ENCODE measurements around the gene ACTL10.
"Not testable (repeated sequence)": the region's sequence is repeated elsewhere in the genome, so short reads cannot be mapped to it uniquely, and the experiment has no call there.

Gene ACTL10

GRCh38 chr20:33666293-33667244 is at the start of gene ACTL10:
Gene ACTL10 (plus strand): TSS chr20:33666943. CDS start chr20:33667498, 555 bp downstream.
- DNase-seq: peak; percentile 90

GRCh38 chr20:33621717-33622400 is 44.9 kb upstream of the ACTL10 start:
- no peak for DNase-seq

GRCh38 chr20:33622705-33623365 is 43.9 kb upstream of the ACTL10 start:
- no peak for DNase-seq

- peak; percentile 34 for DNase-seq
Measured at GRCh38 chr20:33624399-33624798, 42.3 kb upstream of the ACTL10 start.

GRCh38 chr20:33626190-33626589 is 40.6 kb upstream of the ACTL10 start:
- no peak for DNase-seq

- DNase-seq: no peak
Measured at GRCh38 chr20:33627577-33628216, 39.0 kb upstream of the ACTL10 start.

GRCh38 chr20:33629533-33629932 is 37.2 kb upstream of the ACTL10 start:
- no peak for DNase-seq

GRCh38 chr20:33629979-33630378 is 36.8 kb upstream of the ACTL10 start:
- DNase-seq: no peak

- no peak for DNase-seq
Measured at GRCh38 chr20:33630507-33630906, 36.2 kb upstream of the ACTL10 start.

GRCh38 chr20:33631910-33632309 is 34.8 kb upstream of the ACTL10 start:
- DNase-seq: not testable (repeated sequence)

GRCh38 chr20:33635341-33635740 is 31.4 kb upstream of the ACTL10 start:
- DNase-seq: no peak

- DNase-seq: no peak
Measured at GRCh38 chr20:33636776-33637175, 30.0 kb upstream of the ACTL10 start.

- DNase-seq: no peak
Measured at GRCh38 chr20:33640287-33640686, 26.5 kb upstream of the ACTL10 start.

- no peak for DNase-seq
Measured at GRCh38 chr20:33644313-33645071, 22.3 kb upstream of the ACTL10 start.

GRCh38 chr20:33645072-33645358 is 21.7 kb upstream of the ACTL10 start:
- no peak for DNase-seq

GRCh38 chr20:33645396-33645795 is 21.3 kb upstream of the ACTL10 start:
- no peak for DNase-seq

GRCh38 chr20:33646191-33646590 is 20.6 kb upstream of the ACTL10 start:
- DNase-seq: no peak

- DNase-seq: not testable (repeated sequence)
Measured at GRCh38 chr20:33646959-33647602, 19.7 kb upstream of the ACTL10 start.

- peak; percentile 22 for DNase-seq
Measured at GRCh38 chr20:33647603-33648395, 18.9 kb upstream of the ACTL10 start.

- DNase-seq: no peak
Measured at GRCh38 chr20:33648396-33649004, 18.2 kb upstream of the ACTL10 start.
